NCI-H2171 (cell line): ENCODE data around the gene OPA3.

Experiments
- DNase-seq: peaks from one replicate; lab custom pipeline; 2025; lab: John Stamatoyannopoulos, UW

OPA3 gene

DNA sequence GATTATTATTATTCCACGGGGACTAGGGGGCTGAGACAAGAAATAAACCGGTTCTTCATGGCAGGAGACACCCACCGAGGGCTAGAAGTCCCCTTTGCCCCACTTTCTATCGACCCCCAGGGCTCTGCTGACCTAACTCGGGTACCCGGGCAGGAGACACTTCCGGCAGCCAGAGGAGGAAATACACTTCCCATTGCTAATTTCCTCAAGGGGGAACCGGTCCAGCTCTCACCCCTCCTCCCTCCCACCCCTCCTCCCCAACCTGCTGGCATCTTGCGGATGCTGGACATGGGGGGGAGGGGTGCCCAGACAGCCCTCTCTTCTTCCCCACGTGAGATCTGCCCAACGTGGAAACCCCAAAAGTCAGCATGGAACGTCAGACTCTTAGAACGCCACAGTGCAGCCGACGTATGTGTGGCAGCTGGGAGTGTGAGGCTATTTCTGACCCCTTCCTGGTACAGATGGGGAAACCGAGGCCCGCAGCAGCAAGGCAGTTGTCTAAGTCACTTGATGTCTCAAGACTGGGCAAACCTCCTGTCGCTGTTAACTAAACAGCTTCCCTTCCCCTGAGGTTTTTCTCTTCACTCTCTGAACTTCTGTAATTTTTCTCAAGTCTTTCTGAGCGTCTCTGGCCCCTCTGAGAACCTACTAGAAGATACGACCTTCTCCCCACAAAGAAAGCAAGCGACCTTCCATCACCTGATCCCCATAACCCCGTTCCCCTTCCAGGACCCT, 13.8 kb upstream of the OPA3 start:
- no peak for DNase-seq

DNA sequence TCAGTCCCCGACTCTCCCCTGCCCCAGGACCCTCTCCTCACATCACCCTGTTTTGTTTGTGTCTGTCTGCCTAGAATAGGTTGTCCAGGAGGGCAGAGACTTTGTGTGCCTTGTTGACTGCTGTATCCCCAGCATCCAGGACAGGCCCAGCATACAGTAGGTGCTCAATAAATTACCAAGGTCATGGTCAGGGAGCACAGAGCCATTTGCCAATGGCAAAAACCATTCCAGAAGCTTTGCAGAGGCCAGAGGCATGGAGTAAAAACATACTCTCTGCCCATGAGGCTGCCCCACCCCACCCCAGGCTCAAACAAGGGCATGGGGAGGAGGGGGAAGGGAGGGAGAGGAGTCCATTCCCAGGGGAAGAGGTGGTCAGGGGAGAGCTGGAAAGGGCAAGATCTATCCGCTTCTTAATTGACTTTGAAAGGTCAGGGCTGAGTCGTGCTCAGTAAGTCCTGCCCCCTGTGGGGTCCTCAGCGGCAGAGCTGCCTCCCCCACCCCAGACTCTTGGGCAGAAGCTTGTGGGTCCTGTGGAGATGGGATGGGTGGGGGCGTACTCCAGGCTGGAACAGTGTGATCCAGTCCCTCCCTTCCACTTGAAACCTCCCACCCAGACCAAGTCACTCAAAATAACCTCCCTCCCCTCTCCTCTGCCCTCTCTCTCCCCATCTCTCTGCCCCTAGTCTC, 13.0 kb upstream of the OPA3 start:
- DNase-seq, result no peak

DNA sequence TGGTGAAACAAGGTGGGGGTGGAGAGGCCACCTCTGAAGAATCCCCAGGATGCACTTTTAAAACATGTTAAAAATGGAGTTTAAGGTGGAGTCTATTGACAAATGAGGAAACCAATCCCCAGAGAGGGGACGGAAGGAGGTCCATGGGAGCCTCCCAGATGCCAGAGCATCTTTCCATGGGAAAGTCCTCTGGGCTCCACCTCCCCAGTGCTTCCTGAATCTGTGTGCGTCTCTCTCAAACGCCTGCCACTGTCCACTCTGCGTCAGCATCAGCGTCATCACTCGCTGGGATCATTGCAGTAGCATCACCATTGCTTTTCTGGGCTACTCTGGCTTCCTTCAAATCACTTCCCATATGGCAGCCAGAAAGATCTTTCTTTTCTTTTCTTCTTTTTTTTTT, 11.2 kb upstream of the OPA3 start:
- DNase-seq, result no peak

DNA sequence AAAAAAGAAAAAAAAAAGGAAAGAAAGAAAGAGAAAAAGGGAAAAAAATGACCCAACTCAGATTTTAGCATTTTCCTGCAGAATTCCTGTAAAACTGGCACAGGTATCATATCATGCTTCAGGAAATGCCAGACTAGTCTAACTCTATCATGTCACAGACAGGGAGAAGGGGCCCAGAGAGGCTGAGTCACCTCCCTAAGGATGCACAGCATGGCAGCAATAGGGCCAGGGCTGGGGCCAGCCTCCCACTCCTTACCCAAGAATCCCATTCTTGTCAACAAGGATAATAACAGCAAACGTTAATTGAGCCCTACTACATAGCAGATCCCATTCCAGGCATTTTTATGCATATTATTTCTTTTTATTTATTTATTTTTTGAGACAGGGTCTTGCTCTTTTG, 8.9 kb upstream of the OPA3 start:
- no peak for DNase-seq

DNA sequence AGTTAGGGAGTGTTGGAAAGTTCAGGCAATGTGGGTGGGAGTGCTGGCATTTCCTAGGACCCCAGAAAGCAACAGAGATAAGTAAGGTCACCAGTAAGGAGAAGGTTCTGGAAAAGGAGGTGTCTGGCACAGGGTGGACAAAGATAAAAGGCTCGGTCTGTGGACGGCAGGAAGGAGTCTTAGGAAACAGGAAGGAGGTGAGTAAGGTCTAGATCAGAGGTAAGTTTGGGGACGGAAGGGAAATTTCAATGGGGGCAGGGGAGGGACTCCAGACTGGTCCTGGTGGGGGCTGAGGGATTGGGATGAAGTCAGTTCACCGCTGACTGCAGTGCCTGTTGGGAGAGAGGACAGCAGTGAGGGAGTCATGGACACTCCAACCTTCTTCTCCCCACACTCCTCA, 7.8 kb upstream of the OPA3 start:
- no peak for DNase-seq

DNA sequence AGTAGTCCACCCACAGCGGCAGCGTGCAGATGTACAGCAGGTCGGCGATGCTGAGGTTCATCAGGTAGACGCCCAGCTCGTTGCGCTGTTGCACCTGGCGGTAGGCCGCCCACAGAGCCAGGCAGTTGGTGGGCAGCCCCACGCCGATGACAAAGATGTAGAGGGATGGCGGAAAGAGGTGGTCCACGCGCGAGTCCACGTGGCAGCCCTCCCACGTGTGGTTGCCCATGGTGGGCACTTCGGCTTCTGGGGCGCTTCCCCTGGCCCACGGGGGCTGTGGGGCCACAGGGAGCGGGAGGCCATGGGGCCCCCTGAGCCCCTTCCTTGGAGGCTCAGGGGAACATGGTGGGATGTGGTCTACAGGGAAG, 7.0 kb upstream of the OPA3 start:
- no peak for DNase-seq

DNA sequence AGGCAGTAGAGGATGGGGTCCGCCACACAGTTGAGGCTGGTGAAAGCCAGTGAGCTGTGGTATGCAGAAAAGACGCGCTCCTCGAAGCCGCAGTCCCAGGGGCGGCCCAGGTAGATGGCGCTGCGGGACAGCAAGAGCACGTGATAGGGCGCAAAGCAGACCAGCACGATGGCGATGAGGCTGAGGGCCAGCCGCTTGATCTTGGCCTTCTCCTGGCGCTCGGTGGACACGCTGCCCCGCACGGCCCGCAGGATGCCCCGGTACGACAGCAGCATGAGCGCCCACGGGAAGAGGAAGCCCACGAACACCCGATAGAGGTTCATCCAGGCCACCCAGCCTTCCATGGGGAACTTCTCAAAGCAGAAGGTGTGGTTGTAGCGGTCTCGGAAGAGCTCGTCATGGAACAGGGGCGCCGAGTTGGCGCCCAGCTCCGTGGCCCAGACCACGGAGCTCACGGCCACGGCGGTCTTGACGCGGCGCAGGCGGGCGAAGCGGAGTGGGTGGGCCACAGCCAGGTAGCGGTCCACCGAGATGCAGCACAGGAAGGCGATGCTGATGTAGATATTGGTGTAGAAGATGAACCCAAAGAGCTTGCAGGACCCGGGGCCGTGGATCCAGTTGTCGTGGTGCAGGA, 6.5 kb upstream of the OPA3 start:
- no peak for DNase-seq

DNA sequence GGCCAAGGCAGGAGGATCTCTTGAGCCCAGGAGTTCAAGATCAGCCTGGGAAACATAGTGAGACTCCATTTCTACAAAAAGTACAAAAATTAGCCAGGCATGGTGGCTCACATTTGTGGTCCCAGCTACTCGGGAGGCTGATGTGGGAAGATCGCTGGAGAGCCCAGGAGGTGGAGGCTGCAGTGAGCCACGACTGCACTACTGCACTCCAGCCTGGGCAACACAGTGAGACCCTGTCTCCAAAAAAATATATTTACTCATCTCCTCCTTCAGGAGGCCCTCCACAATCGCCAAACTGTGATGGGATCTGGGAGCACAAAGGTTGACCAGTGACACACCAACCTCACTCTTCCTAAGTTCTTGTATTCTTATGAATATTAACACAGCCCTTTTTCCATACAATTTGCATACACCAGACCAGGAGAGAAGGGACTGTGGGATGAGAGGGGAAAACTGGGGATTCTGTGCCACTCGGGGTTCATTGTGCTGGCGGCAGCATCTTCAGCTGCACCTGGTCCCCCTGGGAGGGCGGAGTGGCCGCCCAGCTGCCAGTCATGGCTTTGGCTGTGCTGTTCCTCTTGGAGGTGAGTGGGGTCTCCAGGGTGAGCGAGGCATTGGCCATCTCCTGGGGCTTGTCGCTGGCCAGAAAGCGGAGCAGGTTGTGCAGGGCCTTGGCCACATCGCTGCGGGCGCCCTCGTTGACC, 5.8 kb upstream of the OPA3 start:
- no peak for DNase-seq

DNA sequence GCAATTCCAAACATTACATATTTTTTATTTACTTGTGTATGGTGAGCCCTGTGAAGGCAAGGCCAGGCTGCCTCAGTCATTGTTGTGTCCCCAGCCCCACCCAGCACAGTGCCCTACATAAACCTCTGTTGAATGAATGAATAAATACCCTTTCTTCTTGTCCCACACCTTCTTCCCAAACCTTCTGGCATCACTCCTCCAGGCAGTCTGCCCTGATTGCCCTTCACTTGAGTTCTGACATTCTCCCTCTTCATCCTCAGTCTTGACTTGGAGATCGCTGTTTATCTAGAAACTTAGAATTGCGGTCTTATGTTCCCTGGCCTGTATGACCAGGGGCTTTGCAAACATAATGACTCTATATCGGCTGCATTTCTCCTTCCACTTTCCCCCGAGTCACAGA, 5.2 kb upstream of the OPA3 start:
- no peak for DNase-seq

DNA sequence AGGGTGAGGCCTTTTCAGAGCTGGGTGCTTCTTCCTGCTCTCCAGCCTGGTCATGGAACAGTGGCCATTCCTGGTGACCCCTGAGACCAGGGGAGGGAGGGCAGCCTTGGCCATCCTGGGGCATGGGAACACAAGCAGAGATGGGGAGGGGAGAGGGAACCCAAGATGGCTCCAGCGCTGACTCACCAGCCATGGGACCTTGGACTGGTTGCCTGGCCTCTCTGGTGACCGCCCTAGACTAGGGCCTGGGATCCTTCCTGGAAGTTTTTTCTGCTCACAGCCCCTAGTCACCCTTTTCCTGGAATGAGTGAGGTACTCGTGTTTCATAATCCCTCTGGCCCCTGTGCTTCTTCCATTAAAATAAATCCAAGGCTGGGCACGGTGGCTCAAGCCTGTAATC, 3.3 kb upstream of the OPA3 start:
- no peak for DNase-seq

DNA sequence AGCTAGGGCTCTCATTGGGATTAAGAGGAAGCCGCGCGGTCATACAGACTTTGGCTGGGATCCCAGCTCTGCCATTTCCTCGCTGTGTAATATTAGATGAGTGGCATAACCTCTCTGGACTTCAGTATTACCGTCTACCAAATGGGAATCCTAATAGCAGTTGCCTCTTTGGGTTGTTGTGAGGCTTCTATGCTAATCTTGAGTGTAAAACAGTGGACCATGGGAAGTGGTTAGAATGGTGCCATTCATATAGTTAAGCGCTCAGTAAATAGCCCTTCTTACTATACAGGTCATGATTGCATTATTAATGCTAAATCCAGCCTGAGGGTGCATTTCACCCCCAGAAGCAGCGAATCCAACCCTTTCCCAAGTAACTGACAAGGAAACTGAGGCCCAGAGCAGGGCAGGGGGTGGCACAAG, 566 bp upstream of the OPA3 start:
- DNase-seq, result no peak

DNA sequence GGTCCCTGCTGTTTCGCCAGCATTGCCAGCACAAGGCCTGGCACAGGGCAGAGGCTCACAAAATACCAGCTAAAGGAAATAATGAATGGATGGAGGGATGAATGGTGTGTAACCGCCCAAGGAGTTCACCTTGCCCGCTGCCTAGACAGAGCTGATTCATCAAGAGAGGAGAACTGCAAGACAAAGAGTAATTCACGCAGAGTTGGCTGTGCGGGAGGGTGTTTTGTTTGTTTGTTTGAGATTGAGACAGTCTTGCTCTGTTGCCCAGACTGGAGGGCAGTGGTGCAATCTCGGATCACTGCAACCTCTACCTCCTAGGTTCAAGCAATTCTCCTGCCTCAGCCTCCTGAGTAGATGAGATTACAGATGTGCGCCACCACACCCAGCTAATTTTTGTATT, 3.0 kb downstream of the OPA3 start:
- no peak for DNase-seq

DNA sequence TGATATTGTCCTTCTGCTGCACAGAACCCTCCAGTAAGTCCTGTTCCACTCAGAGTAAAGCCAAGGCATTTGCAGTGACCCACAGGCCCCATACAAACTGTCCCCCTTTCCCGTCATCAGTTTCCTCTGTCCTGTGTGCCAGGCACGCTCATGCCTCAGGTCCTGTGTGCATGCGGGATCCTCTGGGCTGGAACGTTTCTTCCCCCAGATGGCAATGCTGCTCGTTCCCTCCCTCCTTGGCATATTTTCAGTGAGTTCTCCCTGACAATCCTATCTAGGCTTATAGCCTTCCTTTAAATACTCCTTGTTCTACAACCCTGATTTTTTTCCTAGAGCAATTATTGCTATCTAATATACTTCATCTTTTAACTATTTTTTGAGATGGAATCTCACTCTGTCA, 5.7 kb downstream of the OPA3 start:
- DNase-seq, result no peak

DNA sequence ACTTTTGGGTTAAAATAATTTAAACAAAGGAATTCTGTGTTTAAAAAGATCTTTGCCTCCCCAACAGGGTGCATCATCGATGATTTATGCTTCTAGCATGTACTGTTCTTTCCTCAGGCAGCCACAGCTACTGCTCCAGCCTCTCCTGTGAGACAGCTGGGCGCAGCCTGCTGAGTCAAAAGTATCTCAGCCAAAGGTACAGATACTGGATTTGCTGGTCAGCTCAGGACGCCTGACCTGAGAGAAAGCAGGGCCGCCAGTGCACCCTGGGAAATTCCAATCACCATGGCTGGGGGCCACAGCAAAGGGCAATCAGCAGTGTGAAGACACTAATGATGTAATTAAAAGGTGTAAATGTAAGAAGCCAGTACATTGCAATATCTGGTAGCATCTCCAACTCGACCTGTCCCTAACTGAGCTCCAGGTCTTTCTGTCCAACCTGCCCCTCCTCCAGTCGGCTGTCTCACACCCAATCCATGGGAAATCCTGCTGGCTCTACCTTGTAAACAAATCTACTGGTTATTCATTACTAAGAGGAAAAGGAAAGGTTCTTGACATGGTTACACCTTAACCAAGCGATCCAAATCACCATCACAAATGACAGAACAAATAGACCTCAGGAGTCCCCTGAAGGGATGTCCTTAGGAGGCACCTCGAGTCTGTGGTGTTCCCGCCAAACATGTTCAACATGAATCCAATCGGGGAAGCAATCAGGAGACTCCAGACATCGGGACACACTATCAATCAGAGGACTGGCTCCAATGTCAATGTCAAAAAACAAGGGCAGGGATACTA, 7.3 kb downstream of the OPA3 start:
- DNase-seq, result no peak

DNA sequence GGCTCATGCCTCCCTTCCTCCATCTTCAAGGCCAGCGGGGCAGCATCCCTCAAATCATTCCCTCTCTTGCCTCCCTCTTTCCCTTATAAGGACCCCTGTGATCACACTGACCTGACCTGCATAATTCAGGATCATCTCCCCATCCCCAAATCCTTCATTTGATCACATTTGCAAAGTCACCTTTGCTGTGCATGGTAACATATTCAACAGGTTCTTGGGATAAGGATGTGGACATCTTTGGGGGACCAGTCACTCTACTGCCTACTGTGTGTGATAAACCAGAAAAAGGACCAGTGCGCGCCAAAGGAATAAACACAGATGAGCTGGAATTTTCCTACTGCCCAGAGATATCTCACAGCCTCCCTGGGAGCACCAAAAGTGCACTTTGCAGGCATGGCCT, 7.9 kb downstream of the OPA3 start:
- DNase-seq, result no peak

DNA sequence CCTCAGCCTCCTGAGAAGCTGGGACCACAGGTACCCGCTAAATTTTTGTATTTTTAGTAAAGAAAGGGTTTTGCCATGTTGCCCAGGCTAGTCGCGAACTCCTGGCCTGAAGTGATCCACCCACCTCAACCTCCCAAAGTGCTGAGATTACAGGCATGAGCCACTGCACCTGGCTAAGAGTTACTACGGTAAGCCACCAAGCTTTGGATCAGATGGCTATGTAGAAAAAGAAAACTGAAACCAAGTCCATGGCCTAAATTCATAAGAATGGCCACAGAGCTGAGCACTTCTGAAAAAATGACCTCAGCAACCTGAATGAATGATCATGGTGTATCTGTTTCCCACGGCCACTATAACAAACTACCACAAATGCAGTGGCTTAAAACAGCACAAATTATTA, 9.4 kb downstream of the OPA3 start:
- DNase-seq, result no peak

DNA sequence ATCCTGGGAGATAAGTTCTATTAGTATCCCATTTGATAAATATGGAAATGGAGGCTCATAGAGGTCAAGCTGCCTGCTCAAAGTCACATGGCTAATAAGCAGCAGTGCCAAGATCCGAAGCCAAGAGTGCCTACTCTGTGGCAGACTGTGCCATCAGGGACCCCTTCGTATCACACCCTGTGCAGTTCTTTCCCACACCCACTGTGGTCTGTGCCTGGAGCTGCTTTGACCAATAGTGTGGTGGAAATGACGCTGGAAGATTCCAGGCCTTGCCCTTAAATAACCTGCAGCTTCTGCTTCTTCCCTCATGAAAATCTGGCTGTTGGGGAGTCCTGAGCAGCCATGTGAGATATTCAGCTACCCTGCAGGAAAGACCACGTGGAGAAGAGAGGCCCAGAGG, 10.1 kb downstream of the OPA3 start:
- no peak for DNase-seq

DNA sequence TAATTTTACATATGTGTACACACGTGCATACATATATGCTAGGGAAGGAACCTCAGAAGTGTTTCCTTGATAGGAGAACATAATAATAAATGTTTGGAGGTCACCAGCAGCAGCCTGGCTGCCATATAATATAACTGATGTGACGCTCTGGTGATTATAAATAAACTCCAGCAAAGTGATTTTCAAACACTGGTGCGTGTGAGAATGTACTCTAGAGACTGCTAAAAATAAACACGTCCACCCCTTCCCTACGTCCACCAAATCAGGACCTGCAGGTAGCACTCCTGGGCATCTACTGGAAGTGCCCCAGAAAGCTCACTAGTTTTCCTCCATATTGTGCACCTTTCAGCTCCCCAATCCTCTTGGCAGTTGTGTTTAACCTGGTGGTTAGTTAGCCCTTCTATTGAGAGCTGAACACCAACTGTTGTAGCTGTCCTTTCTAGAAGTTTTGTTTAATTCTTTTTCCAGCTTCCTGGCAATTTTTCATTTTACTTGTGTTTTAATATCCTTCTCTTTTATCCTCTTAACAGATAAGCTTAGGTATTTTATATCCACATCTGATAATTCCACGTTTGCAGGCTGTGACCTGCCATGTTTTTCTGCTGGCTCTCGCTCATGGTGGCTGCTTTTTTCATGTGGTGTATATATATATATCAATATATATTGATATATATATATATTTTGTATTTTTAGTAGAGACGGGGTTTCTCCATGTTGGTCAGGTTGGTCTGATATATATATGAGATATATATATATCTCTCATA, 13.0 kb downstream of the OPA3 start:
- no peak for DNase-seq

DNA sequence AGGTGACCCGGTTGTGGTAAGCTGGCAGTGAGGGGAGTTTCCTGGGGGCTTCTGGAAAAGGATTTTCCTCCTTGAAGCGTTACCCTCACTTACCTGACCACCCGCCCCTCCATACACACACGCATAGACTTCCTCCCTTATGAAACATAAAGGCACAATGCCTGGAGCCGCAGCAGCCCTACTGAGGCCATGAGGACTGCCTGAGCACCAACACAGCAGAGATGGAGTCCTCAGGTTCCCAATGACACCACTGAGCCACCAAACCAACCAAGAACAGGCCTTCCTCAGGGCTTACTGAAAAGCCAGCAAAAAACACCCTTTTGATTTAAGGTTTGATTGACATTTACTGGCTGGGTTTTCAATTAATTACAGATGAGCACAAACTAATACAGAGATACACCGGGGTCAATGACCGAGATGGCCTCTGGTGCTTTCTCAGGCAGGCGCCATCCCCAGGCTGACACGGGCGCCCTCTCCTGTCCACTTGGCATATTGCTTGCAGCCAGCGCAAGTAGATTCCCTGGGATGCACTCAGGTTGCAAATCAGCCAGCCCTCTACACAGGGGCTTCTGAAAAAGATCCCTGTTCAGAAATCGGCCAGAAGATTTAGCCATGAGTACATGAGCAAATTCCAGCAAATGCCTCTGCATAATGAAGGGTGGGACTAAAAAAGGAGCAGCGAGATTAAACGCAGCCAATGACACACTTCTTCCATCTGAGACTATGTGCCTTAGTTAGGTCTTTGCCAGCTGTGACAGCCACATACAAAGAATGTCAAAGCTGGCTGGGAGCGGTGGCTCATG, 14.8 kb downstream of the OPA3 start:
- no peak for DNase-seq

DNA sequence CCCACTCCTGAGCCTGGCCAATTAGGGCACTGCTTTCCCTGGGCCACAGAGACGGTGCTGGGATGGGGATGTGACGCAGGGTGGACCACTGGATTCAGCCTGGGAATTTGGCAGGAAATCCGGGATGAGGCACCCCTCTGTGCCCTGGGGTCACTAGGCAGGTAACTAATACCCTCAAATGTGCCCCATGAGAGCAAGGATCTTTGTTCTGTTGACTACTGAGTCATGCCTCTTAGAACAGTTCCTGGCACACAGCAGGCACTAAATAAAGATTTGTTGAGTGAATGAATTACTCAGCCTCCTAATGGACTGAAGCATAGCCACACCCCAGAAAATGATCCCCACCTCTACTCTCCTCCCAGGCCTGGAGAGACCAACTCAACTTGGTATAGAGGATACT, 15.9 kb downstream of the OPA3 start:
- no peak for DNase-seq

DNA sequence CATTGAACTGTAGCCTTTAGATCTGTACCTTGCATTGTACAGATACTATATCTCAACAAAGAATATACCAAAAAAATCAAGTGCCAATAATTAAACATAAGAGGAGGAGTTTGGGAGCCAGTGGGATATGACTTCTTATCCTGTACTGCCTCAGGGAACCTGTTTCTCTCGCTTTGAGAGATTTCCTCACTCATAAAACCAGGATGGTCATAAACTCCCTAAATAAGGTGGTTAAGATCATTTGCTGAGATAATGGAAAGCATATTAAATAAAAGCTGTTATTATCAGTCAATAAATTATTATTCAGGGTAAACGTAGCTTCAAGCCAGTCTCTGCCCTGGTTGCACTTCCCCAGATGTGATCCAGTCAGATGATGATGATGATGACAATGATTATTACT, 17.0 kb downstream of the OPA3 start:
- DNase-seq, result no peak
